AG09319 (cell line): ENCODE measurements around the gene ARHGAP19.

ENCODE experiments used
- DNase-seq: peaks from one replicate; pipeline ENCODE4 v3.0.0-alpha.2; 2010; ENCODE audit warnings: low read depth; ENCODE audit errors: extremely low read depth
- CTCF ChIP-seq: IDR thresholded peaks from 2 replicates; pipeline ENCODE4 v1.5.1; 2011; ENCODE audit warnings: low read depth, mild to moderate bottlenecking, inconsistent platforms, low read length, moderate library complexity

Gene ARHGAP19

DNA sequence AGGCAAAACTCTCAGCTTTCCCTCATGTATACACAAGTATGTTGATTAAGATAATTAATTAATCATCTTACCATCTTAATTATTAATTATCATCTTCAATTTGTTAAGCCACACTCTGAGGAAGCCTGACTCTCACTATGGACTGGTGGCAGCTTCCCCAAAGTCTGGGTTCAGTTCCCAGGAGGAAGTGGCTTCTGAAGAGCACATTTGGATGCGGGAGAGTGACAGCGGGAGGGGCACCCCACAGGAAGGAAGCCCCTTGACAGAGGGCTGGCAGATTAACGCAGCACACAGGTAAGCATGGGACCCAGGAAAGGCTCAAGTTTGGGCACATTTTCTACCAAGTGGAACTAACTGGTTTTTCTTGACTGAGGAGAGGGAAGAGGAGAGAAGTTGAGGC, 93.3 kb downstream of the ARHGAP19 start:
- no peak for DNase-seq
- no peak for TF ChIP-seq CTCF

DNA sequence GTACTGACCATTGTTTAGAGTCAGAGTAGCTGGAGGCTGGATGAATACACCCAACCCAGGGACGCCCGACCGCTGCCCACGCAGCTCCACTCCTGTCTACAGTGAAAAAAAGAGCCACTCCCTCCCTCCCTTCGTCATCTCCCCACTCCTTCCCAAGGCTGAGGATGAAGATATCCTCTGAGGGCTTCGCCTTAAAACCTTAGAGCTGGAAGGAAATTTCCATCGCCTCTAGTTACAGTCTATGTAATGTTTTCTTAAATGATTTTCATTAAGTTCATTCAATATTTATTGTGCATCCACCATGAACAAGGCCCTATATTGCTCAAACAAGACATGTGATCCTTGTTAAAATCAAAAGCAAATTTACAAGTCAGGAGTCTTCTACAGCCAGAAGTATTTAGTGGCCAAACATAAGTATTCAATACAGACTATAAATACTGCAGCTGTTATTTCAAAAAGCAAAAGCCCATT, 95.4 kb downstream of the ARHGAP19 start:
- DNase-seq: no peak
- no peak for TF ChIP-seq CTCF

DNA sequence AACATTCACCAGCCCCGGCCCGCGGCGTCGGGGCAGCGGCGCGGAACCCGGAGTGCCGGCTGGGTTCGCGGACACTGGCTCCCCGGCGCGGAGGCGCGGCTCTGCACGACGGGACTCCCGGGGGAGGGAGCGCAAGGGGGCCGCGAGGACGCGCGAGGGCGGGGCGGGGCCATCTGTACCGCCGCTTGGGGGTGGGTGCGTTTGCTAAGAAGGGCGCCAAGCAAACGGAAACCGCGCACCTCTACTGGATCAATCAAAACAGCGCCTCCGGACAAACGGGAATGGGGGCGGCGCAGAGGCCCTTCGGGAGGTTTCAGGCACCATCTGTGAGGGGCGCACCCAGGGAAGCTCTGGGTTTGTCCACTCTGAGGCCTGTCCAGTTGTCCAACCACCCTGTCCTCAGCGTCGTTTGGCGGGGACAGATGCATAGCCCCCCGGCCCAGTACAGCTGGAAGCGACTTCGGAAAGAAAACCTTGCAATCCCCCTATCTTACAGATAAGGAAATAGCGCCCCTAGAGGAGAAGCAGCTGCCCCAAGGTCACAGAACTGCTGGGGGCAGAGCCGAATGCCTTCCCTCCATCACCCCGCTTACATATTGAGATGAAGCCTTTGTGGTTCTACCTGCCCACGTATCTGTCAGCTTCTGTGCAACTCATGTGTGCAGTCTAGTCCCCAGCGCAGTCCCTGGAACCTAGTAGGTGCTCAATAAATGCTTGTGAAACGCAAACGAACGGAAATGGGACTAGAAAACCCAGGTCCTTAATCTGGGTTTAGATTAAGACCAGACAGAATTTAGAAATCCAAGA, 96.0 kb downstream of the ARHGAP19 start:
- DNase-seq: no peak
- TF ChIP-seq CTCF: peak; percentile 76

- no peak for TF ChIP-seq CTCF
- no peak for DNase-seq
Measured at GRCh38 chr10:97195706-97196222, 96.7 kb downstream of the ARHGAP19 start.

GRCh38 chr10:97192952-97193435, 99.4 kb downstream of the ARHGAP19 start:
- DNase-seq: no peak
- TF ChIP-seq CTCF: no peak

DNA sequence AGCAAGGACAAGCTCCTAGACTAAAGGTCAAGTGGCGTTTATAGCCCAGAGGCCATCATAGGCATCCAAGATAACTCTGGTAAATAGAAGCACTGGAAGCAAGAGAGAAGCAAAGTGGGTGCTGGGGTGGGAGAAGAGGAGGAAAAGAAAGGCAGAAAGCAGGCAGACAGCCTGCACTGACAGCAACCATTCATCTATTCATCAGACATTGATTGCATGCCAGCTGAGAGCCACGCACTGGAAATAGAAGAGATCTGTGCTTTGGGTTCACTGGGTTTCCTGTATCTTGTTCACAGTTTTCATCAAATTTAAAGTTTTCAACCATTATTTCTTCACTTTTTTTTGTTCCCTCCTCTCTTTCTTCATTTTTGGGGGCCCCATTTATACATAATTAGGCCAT, 102.0 kb downstream of the ARHGAP19 start:
- TF ChIP-seq CTCF: no peak
- no peak for DNase-seq

DNA sequence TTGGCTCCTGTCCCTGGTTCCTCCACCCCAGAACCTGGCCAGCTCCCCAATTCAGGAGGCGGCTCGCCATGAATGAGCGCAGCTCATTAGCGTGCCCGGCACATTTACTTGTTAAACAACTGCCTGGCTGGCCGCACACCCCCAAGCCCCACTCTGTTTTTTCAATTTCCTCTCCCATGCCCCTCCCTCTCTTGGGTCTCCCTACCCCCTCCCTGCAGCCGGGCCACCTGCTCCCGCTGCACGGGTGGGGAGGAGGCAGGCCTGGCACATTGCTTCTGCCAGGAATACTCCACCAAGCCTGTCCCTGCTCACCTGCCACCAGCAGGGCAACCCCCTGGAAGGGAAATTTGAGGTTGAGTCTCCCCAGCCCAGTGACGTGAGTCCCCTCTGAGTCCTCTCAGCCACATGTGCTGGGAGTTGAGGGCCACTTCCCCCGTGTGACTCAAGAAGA, 104.2 kb downstream of the ARHGAP19 start:
- no peak for TF ChIP-seq CTCF
- no peak for DNase-seq
